ENCODE measurements around the gene ZCWPW1. TPM values are rescaled to one million over a fixed set of nuclear protein-coding genes. Genes with fewer than 3 reads are reported as not detected.

Gene ZCWPW1
- total RNA-seq, 1 donor from 2014 or later: 5.0 TPM

DNA sequence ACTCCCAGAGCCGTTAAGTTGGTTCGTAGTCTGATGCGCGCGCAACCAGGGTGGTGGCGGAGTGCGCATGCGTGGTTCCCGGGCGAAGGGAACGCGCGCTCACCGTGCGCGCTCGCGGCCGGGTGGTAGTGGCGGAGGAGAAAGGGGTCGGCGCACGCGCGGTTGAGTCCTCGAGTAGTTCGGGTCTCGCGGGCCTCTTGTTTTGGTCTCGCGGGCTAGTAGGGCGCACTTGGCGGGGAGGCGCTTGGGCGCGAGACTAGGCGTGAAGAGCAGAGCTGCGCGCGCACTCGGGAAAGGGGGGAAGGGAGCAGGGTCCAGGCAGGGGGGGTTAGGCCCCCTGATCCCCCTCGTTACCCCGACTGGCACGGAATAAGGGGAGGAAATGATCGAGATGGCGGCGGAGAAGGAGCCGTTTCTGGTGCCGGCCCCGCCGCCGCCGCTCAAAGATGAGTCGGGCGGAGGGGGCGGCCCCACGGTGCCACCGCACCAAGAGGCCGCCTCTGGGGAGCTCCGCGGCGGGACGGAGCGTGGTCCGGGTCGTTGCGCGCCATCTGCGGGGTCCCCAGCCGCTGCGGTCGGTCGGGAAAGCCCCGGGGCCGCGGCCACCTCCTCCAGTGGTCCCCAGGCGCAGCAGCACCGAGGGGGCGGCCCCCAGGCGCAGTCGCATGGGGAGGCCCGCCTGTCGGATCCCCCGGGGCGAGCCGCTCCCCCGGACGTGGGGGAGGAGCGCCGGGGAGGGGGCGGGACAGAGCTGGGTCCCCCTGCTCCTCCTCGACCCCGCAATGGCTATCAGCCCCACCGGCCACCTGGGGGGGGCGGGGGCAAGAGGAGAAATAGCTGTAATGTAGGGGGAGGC lies 1.4 kb upstream of the ZCWPW1 start, which contains the start of gene MEPCE:
Gene MEPCE, plus strand, starts transcription at position 195 of the 856 bp plus-strand sequence. Its CDS starts 188 bp downstream, at position 383.
- DNase-seq (ENCODE audit: extremely low spot score, unreplicated experiment): peak; percentile 100
- TF ChIP-seq, protein P1, sequence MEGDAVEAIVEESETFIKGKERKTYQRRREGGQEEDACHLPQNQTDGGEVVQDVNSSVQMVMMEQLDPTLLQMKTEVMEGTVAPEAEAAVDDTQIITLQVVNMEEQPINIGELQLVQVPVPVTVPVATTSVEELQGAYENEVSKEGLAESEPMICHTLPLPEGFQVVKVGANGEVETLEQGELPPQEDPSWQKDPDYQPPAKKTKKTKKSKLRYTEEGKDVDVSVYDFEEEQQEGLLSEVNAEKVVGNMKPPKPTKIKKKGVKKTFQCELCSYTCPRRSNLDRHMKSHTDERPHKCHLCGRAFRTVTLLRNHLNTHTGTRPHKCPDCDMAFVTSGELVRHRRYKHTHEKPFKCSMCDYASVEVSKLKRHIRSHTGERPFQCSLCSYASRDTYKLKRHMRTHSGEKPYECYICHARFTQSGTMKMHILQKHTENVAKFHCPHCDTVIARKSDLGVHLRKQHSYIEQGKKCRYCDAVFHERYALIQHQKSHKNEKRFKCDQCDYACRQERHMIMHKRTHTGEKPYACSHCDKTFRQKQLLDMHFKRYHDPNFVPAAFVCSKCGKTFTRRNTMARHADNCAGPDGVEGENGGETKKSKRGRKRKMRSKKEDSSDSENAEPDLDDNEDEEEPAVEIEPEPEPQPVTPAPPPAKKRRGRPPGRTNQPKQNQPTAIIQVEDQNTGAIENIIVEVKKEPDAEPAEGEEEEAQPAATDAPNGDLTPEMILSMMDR (IDR thresholded peaks at IDR 0.05): no peak
- H3K4me3 Mint-ChIP-seq (ENCODE audit: unreplicated experiment): peak within 1 kb of the TSS; percentile 100
- no peaks in the 10 kb centered on the region for H3K9me3 Mint-ChIP-seq (ENCODE audit: unreplicated experiment)
- H3K36me3 Mint-ChIP-seq (ENCODE audit: unreplicated experiment): peaks cover 27% of the 10 kb centered on the region
- peak within 1 kb of the TSS; percentile 100 for H3K27ac Mint-ChIP-seq (ENCODE audit: unreplicated experiment)
- peaks cover 38% of the 10 kb centered on the region for H3K4me1 Mint-ChIP-seq (ENCODE audit: unreplicated experiment)
- H3K27me3 Mint-ChIP-seq (ENCODE audit: unreplicated experiment): no peaks in the 10 kb centered on the region

DNA sequence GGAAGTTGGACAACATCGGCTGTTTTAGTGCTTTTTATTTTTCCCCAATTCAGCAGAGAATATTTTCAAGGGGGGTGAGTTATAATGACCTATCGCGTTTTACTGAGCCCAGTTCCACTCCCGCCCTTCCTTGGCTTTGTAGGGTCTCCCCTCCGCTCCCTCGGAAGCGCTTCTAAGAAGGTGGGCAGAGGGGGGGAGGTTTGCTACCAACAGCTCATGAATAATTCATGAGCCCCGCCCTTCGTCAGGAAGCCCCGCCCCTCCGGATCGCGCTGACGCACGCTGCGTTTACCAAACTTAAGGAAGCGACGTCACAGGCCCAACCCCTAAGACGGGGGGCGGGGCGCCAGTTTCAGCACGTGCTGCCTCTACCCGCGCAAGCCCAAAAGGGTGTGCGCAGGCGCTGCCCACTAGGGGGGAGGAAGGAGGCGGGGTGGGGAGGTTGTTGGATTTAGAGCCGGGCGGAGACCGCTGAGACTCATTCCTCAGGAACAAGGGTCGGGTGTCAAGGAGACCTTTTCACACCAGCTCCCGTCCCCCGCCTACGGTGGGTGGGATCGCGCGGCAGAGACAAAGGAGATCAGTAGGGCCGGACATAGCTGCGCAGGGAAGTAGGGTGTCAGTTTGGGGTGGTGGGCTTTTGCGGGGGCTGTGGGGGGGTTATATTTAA lies 599 bp upstream of the ZCWPW1 start:
- Mint-ChIP-seq H3K27me3 (ENCODE audit: unreplicated experiment) (no peaks in the 10 kb centered on the region), H3K4me3 (ENCODE audit: unreplicated experiment) (peak overlapping the region; percentile 100), H3K4me1 (ENCODE audit: unreplicated experiment) (peaks cover 32% of the 10 kb centered on the region), H3K9me3 (ENCODE audit: unreplicated experiment) (no peaks in the 10 kb centered on the region), H3K27ac (ENCODE audit: unreplicated experiment) (peak overlapping the region; percentile 100), H3K36me3 (ENCODE audit: unreplicated experiment) (peaks cover 20% of the 10 kb centered on the region)
- DNase-seq (ENCODE audit: extremely low spot score, unreplicated experiment): peak; percentile 100
- TF ChIP-seq, protein P1 (IDR thresholded peaks at IDR 0.05): no peak

DNA sequence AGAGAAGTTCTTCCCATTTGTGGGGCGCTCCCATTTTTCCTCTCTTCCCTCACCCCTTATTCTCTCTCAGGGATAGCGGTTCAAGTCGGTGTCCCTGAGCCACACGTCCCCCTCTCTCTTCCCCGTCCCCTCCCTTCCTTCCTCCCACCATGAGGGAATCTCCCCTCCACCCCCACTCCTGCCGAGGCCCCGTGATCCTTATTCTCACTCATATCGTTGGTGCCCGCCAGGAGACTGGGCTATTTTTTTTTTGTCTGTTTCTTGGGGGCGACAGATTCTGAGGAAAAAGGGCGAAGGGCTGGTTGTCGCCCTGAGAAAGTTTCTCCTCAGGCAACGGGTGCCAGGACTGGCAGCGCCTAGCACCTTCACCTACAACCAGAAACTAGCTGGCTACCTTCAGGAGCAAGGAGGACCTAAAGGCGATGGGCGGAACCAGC lies 723 bp downstream of the ZCWPW1 start:
- Mint-ChIP-seq H3K4me3 (ENCODE audit: unreplicated experiment) (peak overlapping the region; percentile 100), H3K27me3 (ENCODE audit: unreplicated experiment) (no peaks in the 10 kb centered on the region), H3K4me1 (ENCODE audit: unreplicated experiment) (peaks cover 29% of the 10 kb centered on the region), H3K9me3 (ENCODE audit: unreplicated experiment) (no peaks in the 10 kb centered on the region), H3K36me3 (ENCODE audit: unreplicated experiment) (peaks cover 18% of the 10 kb centered on the region), H3K27ac (ENCODE audit: unreplicated experiment) (peak overlapping the region; percentile 100)
- TF ChIP-seq, protein P1 (IDR thresholded peaks at IDR 0.05): no peak
- no peak for DNase-seq (ENCODE audit: extremely low spot score, unreplicated experiment)

DNA sequence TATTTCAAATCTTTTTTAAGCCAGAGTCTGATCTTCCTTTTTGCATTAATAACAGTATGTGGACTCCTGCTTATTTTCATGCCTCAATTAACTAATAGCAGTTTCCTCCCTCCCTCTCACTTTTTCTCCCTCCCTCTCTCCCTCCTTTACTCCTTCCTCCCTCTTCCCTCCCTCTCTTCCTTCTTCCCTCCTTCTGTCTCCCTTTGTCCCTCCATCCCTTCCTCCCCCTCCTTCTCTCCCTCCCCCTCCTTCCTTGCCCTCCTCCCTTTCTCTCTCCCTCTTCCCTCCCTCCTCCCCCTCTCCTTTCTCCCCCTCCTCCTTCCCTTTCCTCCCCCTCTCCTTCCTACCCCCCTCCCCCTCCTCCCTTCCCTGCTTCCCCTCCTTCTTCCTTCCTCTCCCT lies 2.0 kb downstream of the ZCWPW1 start:
- peaks cover 8% of the 10 kb centered on the region for H3K36me3 Mint-ChIP-seq (ENCODE audit: unreplicated experiment)
- TF ChIP-seq, protein P1 (IDR thresholded peaks at IDR 0.05): no peak
- H3K27me3 Mint-ChIP-seq (ENCODE audit: unreplicated experiment): no peaks in the 10 kb centered on the region
- no peaks in the 10 kb centered on the region for H3K9me3 Mint-ChIP-seq (ENCODE audit: unreplicated experiment)
- H3K4me1 Mint-ChIP-seq (ENCODE audit: unreplicated experiment): peaks cover 17% of the 10 kb centered on the region
- no peak overlapping the region for H3K27ac Mint-ChIP-seq (ENCODE audit: unreplicated experiment)
- H3K4me3 Mint-ChIP-seq (ENCODE audit: unreplicated experiment): no peak overlapping the region
- no peak for DNase-seq (ENCODE audit: extremely low spot score, unreplicated experiment)

DNA sequence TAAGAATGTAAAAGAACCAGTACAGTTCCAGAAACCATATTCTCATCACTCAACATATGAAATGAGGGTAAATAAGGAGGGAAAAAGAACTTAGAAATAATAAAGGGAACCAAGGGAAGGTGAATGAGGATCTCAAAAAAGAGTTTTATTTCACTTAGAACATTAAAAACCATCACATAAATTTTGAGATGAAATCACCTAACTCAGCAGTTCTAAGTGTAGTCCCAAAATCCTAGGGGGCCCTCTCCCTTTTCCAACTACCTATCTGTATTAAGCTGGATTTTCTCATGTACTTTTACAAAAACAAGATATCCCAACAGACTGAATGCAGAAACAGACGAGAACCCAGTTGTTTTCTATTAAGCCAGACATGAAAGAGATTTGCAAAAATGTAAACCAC lies 3.2 kb downstream of the ZCWPW1 start:
- H3K36me3 Mint-ChIP-seq (ENCODE audit: unreplicated experiment): peaks cover 4% of the 10 kb centered on the region
- no peaks in the 10 kb centered on the region for H3K9me3 Mint-ChIP-seq (ENCODE audit: unreplicated experiment)
- peaks cover 10% of the 10 kb centered on the region for H3K4me1 Mint-ChIP-seq (ENCODE audit: unreplicated experiment)
- no peak for DNase-seq (ENCODE audit: extremely low spot score, unreplicated experiment)
- no peaks in the 10 kb centered on the region for H3K27me3 Mint-ChIP-seq (ENCODE audit: unreplicated experiment)
- TF ChIP-seq, protein P1 (IDR thresholded peaks at IDR 0.05): no peak
- no peak overlapping the region for H3K4me3 Mint-ChIP-seq (ENCODE audit: unreplicated experiment)
- peak overlapping the region; percentile 38 for H3K27ac Mint-ChIP-seq (ENCODE audit: unreplicated experiment)
